ENCODE data around the gene FAM167B.
"Not testable (repeated sequence)": the region's sequence is repeated elsewhere in the genome, so short reads cannot be mapped to it uniquely, and the experiment has no call there.

FAM167B gene

GRCh38 chr1:32224285-32224684 is 22.7 kb upstream of the FAM167B start:
- no peak for DNase-seq

GRCh38 chr1:32228771-32229170 is 18.3 kb upstream of the FAM167B start:
- no peak for DNase-seq

DNA sequence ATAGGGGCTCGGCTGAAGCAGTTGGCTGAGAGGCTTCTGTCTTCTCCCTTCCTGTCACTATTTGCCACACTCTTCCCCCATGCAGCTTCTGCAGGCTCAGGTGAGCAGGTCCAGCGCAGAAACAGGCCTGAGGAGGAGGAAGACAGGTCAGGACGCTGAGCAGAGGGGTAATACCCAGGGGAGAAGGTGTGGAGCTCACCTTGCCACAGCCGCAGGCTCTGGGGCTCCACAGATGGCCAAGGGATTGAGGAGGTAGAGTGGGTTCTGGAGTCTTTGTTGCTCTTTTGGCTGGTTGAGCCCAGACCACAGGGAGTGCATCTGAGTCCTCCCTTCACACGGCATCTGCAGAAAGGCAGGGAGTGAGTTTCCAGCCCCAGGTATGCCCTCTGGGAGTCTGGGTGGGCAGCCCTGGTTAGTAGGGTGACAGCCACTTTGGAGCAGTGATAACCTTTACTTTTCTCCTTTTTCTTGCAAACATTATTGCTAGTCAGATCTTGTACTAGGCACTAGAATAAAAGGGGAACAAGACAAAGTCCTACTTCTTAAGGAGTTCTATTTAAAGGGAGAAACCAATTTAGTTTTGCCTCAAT is 15.1 kb upstream of the FAM167B start:
- DNase-seq, result no peak

DNA sequence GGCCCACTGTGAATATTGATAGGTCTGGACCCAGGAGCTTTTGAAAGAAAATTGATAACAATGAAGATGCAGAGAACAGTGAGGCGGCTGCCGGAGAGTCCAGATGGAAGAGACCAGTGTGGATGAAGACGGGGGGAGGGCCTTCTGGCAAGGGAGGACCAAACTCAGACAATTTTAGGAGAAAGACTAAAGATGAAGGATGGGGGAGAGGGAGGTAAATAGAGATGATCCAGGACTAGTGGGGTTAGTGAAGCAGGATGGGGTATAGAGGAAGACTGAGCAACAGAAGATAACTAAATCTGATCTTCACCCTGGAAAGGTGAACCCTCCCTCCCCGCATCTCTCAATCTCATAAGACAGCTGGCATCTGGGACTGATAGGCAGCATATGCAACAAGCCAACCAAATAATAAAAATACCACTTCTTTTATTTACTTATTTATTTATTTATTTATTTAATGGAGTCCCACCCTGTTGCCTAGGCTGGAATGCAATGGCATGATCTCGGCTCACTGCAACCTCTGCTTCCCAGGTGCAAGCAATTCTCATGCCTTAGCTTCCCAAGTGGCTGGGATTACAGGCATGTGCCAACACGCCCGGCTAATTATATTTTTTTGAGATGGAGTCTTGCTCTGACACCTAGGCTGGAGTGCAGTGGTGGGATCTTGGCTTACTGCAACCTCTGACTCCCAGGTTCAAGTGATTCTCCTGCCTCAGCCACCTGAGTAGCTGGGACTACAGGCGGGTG is 14.3 kb upstream of the FAM167B start:
- DNase-seq, result no peak

GRCh38 chr1:32234792-32235191 is 12.2 kb upstream of the FAM167B start:
- DNase-seq, result no peak

GRCh38 chr1:32239337-32239736 is 7.7 kb upstream of the FAM167B start:
- DNase-seq, result no peak

- no peak for DNase-seq
Measured at GRCh38 chr1:32239790-32240139, 7.3 kb upstream of the FAM167B start.

- DNase-seq, result no peak
Measured at GRCh38 chr1:32240140-32240951, 6.7 kb upstream of the FAM167B start.

DNA sequence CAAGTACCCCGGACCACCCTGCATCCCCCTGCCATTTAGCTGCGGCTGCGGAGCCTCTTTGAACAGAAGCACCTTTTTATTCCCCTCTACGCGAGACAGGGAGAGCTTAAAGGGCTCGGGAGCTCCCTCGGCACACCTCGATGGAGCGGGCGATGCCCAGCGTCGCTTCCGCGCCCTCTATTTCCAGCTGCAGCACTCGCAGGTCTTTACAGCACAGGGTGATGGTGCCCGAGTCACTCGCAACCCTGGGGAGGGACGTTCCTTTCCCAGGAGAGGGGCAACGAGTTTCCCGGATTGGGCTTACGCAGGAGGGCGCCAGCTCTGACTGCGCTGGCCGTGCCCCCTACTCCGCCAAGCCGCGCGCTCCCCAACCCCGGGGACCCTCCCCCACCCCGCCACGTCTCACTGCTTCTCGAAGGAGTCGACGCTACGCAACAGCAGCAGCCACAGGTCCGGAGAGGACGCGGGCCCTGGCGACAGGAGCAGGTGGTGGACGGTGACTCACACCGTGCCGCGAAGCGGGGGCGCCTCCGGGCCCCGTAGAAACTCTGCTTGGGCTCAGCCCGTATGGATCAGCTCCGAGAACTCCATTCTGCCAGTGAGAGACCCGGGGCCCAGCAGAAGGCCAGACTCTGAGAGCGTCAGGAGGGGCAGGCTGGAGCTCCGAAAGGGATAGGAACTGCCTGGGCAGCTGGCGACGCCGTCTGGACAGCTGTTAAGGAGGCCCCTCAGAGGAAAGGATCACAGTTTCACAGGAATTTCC is 5.8 kb upstream of the FAM167B start:
- DNase-seq, result no peak

GRCh38 chr1:32242341-32242851 is 4.6 kb upstream of the FAM167B start:
- DNase-seq, result no peak

GRCh38 chr1:32247452-32247851 is 430 bp downstream of the FAM167B start:
- no peak for DNase-seq

DNA sequence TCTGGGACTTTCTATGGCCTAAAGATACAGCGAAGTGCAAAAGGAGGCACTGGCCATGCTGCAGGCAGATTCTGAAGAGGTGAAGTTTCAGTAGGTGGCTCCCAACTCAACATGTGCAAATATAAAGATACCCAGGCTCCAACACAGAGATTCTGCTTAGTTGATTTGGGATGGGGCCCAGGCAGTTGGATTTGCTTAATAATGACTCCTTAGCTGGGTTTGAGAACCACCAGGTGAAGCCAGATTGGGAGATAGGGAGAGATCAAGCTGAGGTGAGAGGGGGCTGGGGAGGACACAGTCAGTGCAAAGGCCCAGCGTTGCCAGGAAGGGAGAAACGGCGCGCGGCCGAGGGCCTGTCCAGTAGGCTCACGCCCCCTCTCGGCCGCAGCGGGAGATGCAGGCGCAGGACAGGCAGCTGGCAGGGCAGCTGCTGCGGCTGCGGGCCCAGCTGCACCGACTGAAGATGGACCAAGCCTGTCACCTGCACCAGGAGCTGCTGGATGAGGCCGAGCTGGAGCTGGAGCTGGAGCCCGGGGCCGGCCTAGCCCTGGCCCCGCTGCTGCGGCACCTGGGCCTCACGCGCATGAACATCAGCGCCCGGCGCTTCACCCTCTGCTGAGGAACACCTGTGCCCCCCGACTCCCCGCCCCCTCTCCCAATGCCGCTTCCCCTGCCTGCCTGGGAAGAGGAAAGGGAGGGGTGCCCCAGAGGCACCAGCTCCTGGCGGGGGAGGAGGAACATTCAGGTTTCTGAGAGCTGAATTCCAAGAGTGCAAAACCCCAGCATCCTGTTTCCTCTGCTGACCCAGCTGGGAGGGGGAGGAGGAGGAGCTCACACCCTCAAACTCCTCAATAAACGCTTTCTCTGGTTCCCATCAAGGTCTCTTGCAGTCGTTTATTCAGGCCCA is 1.2 kb downstream of the FAM167B start:
- no peak for DNase-seq

GRCh38 chr1:32249831-32250525 is 3.0 kb downstream of the FAM167B start:
- DNase-seq, result no peak

GRCh38 chr1:32250893-32251716 is 4.1 kb downstream of the FAM167B start, which contains the start of gene LCK:
LCK (plus strand) TSS chr1:32251265; CDS start chr1:32274330, 23,065 bp downstream.
- no peak for DNase-seq

DNA sequence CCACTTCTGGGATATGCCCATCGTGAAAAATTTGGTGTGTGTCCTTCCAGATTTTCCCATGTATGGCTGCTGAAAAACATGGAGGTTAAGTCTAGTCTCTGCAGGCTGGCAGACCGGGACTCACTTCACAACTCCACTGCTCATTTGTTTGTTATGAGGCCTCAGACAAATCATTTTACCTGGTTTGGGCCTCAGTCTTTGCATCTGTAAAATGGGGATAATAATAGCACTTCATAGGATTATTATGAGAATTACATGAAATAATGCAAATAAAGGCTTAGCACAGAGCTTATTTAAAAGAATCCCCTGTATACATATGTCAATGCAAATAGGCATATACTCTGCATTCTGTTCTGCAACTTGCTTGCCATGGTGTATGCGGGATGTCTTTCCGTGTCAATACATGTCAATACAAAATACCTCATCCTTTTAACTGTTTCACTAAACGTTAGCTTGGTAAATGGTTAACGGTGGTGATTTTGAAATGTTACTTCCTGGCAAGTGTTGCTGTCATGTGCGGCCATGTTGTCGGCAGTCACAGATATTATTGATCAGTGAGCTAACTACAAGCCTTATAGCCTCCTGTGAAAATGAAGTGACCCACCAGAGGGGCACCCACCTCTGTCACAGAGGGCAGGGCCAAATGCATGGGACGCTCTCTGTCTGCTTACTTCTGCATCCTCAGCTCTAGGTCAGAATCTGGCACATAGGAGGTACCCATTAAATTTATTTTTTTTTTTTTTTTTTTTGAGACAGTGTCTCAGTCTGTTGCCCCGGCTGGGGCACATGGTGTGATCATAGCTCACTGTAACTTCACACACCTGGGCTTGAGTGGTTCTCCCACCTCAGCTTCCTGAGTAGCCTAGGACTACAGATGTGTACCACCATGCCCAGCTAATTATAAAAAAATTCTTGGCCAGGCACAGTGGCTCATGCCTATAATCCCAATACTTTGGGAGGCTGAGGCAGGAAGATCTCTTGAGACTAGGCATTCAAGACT is 8.3 kb downstream of the FAM167B start:
- DNase-seq, result no peak

DNA sequence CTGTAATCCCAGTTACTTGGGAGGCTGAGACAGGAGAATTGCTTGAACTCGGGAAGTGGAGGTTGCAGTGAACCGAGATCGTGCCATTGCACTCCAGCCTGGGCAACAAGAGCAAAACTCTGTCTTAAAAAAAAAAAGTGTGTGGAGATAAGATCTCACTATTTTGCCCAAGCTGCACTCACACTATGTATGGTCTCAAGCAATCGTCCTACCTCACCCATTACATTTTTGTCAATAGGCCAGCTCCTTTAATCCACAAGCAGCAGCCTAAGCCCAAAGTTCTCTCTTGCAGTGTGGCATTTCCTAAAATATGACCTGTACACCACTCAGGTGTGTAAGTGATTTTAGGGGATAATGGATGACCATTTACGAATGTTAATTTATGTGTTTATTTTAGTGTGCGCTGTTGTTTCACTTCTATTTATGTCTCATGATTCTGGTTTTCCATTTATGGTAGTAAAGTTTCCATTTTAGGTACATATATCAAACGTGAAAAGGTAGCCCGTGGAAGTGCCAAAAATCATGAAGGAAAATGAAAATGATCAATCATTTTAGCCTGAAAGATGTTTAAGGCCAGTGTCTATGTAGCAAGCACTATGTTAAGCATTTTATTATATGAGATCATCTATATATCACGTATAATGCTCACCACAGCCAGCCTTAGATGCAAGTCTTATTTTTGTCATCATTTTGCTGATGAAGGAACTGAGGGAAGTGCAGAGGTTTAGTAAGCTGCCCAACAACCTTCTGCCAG is 9.6 kb downstream of the FAM167B start:
- no peak for DNase-seq

DNA sequence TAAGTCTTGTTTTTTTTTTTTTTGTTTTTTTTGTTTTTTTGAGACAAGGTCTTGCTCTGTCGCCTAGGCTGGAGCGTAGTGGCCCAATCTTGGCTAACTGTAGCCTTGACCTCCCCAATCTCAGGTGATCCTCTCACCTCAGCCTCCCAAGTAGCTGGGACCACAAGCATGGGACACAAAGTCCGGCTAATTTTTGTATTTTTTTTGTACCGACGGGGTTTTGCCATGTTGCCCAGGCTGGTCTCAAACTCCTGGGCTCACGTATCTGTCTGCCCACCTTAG is 10.1 kb downstream of the FAM167B start:
- no peak for DNase-seq

DNA sequence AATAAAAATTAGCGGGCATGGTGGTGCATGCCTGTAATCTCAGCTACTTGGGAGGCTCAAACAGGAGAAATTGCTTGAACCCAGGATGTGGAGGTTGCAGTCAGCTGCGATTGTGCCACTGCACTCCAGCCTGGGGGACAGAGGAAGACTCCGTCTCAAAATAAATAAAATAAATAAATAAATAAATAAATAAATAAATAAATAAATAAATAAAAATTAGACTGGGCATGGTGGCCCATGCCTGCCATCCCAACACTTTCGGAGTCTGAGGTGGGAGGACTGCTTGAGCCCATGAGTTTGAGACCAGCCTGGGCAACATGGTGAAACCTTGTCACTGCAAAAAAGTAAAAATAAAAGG is 16.2 kb downstream of the FAM167B start:
- DNase-seq, result not testable (repeated sequence)
